NCI-H82 (cell line): ENCODE results near the gene ATRX.
"Not testable (repeated sequence)": the region's sequence is repeated elsewhere in the genome, so short reads cannot be mapped to it uniquely, and the experiment has no call there.

Source experiments
- DNase-seq: peaks from one replicate; lab custom pipeline; 2025; lab: John Stamatoyannopoulos, UW

ATRX gene

DNA sequence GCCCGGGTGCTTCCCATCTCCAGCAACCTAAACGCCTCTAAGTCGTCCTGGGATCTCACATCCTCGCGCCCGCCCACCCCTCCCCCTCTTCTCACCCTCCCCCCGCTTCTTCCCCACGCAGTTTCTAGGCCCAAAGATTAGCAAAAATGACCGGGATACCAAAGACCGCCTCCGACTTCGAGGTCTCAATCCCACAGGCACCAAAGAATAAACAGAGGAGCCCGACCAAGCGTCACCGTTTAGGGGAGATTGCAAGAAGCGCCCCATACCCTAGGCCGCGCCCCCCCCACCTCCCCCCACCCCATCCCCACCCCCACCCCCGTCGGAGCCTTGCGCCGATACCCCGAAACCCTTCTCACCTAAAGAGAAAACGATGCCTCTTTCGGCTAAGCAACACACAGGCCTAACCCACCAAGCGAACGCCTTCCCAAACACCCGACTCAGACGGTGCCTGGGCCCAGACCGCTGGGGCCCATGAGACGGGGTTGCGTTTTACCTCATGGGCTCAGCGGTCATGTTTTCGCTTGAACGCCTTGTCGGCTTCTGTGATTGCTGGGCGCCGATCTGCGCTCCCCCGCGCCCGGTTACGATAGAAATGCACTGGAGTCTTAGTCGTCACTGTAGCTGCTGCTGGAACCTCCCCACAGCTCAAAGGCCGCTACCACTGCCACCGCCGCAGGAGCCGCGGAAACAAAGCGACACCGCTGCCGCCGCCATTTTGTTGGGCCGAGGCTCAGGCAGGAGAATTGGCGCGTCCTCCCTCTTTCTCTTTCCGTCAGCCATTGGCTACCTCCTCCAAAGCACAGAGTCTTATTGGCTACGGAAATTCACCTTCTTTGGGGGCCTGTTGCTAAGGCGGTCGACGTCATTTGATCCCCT lies at the start of gene ATRX:
Gene ATRX (minus strand): TSS at position 731 of the 879 bp plus-strand sequence. CDS start 215 bp downstream, at position 516.
- peak; percentile 95 for DNase-seq

DNA sequence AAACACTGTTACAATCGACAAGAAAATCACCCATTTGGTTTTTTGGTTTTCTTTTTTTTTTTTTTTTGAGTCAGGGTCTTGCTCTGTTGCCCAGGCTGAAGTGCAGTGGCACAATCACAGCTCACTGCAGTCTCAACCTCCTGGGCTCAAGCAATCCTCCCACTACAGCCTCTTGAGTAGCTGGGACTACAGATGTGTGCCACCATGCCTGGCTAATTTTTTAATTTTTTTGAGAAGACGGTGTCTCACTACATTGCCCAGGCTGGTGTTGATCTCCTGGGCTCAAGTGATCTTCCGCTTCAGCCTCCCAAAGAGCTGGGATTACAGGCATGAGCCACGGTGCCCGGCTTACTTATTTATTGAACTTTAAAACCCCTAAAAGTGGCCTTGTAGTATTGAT lies 45.5 kb upstream of the ATRX start:
- not testable (repeated sequence) for DNase-seq

DNA sequence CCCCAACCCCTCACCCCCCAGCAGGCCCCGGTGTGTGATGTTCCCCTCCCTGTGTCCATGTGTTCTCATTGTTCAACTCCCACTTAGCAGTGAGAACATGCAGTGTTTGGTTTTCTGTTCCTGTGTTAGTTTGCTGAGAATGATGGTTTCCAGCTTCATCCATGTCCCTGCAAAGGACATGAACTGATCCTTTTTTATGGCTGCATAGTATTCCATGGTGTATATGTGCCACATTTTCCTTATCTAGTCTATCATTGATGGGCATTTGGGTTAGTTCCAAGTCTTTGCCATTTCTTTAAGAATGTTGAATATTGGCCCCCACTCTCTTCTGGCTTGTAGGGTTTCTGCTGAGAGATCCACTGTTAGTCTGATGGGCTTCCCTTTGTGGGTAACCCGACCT lies 36.0 kb upstream of the ATRX start:
- DNase-seq: not testable (repeated sequence)

DNA sequence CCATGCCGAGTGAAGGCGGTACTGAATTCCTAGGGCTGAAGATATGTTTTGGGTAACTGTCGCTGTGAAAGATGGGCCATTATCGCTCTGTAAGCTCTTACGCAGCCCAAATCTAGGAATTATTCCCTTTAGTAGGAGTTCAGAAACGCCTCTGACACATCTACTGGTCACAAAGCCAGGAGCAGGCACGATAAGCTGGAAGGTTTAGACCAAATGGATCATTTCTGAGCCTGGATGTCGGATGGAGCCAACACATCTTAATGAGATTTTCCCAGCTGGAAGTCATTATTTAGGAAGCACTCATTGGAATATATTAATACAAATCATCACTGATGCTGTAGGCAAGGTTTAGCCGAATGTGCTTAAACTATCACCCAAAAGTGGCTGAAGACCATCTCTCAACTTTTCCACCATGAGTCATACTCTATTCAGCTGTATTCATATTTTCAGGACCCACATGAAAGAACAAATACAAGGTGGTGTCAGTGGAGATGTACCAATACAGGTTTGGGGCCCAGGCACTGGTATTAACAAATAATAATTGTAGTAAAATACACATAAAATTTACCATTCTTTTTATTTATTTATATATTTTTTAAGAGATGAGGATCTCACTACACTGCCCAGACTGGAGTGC lies 34.2 kb upstream of the ATRX start:
- peak; percentile 1 for DNase-seq

GRCh38 chrX:77814210-77814609 lies 28.2 kb upstream of the ATRX start:
- DNase-seq: no peak

DNA sequence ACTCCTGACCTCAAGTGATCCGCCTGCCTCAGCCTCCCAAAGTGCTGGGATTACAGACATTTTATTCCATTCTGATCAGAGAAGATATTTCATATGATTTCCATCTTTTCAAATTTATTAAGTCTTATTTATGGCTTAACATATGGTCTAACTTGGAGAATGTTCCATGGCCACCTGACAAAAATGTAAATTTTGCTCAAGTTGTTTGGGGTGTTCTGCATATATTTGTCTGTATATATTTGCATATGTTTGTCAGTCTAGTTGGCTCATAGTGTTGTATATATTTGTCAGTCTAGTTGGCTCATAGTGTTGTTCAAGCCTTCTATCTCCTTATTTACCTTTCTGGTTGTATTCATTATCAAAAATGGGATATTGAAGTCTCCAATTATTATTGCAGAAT lies 16.2 kb upstream of the ATRX start:
- DNase-seq: no peak

DNA sequence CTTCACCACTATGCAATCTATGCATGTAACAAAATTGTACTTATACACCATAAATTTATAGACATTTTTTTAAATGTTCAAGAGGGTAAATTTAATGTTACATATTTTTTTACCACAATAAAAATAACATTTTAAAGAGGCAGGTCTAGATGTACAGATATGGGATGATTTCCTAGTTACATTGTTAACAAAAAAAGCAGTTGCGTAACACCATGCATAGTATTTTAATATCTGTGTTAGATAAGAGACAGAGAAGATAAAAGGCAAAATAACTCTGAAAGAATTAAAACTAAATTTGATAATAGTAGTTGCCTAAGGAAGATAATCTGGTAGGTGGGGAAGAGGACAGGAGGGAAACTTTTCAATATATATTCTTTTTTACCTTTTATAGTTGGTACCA lies 9.1 kb upstream of the ATRX start:
- no peak for DNase-seq

DNA sequence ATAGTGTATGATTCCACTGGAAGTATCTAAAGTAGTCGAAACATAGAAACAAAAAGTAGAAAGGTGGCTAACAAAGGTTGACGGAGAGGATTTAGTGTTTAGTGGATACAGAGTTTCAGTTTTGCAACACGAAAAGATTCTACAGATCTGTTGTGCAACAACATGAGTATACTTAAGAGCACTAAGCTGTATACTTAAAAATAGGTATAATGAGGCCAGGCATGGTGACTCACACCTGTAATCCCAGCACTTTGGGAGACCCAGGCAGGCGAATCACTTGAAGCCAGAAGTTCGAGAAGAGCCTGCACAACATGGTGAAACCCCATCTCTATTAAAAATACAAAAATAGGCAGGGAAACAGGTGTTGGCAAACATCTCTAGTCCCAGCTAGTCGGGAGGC lies 7.9 kb upstream of the ATRX start:
- no peak for DNase-seq

GRCh38 chrX:77788050-77788449 lies 2.0 kb upstream of the ATRX start:
- DNase-seq: no peak

DNA sequence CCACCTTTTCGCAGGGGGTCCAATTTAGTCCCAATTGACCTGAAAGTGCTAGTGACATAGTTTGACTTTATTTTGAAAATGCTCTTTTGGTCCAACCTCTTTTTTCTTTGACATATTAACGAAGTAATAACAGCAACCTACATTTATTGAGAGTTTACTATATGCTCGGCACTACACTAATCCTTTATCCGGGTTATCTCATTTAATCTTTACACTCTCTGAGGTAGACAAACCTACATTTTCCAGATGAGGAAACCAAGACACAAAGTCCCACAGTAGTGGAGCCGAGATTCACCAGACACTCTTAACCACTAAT lies 307 bp upstream of the ATRX start:
- no peak for DNase-seq

DNA sequence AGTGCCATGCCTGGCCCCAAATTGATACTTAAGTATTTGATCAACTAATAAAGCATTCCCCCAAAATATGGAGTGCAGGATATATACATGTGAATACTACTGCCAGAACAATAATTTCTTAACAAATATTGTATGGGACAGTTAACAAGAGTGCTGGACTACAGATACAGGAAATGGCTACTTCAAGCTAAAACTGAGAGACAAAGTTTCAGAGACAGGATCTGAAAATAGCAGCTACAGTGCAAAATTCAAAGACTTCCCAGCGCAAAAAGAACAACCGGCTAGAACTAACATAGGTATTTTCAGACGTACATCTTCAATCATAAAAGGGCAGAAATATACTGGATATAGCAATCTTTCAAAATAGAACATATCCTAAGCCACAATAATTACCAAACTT lies 6.3 kb downstream of the ATRX start:
- no peak for DNase-seq

GRCh38 chrX:77776659-77777058 lies 9.4 kb downstream of the ATRX start:
- no peak for DNase-seq

DNA sequence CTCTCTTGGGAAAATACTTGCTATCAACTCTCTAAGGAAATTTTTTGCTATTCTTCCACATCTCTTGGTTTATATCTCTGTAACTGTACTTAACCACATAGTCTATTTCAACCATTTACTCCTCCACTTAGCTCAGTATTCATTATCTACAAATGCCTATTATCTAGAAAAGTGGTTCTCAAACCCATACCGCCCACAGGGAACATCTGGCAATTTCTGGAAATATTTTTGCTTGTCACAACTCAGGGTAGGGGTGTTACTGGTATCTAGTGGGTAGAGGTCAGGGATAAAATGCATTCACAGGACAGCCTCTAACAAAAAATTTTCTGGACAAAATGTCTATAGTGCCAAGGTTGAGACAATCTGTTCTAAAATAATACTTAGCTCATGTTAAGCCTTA lies 14.4 kb downstream of the ATRX start:
- DNase-seq: no peak

- no peak for DNase-seq
These were observed 17.2 kb downstream of the ATRX start for GRCh38 chrX:77768787-77769186.

- not testable (repeated sequence) for DNase-seq
These were observed 19.8 kb downstream of the ATRX start for GRCh38 chrX:77766212-77766611.

DNA sequence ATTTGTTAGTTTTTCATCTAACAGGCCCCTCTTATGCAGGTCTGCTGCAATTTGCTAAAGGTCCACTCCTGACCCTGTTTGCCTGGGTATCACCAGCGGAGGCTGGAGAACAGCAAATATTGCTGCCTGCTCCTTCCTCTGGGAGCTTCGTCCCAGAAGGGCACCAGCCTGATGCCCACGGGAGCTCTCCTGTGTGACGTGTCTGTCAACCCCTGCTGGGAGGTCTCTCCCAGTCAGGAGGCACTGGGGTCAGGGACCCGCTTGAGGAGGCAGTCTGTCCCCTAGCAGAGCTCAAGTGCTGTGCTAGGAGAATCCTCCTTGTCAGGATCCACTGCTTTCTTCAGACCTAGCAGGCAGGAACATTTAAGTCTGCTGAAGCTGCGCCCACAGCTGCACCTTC lies 30.5 kb downstream of the ATRX start:
- no peak for DNase-seq

GRCh38 chrX:77753942-77754341 lies 32.1 kb downstream of the ATRX start:
- DNase-seq: not testable (repeated sequence)

DNA sequence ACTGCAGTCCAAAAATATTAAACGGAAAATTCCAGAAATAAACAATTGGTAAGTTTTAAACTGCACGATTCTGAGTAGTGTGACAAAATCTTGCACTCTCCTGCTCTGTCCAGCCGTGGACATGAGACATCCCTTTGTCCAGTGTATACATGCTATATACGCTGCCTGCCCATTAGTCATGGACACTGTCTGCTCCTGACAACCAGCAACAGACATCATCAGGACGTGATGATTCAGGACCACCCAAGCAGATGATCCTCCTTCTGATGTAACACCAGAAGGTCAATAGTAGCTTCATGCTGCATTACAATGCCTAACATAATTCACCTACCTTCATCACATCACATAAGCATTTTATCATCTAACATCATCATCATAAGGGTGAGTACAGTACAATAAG lies 36.3 kb downstream of the ATRX start:
- DNase-seq: no peak

GRCh38 chrX:77743720-77744119 lies 42.3 kb downstream of the ATRX start:
- DNase-seq: no peak

- peak; percentile 79 for DNase-seq
These were observed 43.1 kb downstream of the ATRX start for GRCh38 chrX:77742788-77743476.

GRCh38 chrX:77740376-77740905 lies 45.6 kb downstream of the ATRX start:
- DNase-seq: peak; percentile 8

- no peak for DNase-seq
These were observed 52.7 kb downstream of the ATRX start for GRCh38 chrX:77733342-77733741.
